ENCODE data around the gene FAM13C.

GRCh38 chr10:59373071-59373470 lies 10.7 kb upstream of the FAM13C start:
- TF ChIP-seq POLR2AphosphoS5 (IDR thresholded peaks at IDR 0.05; ENCODE audit: low read depth, low read length) (no peak), POLR2A (IDR thresholded peaks at IDR 0.05; ENCODE audit: low read depth, low read length) (no peak), TAF1 (IDR thresholded peaks at IDR 0.05; ENCODE audit: borderline replicate concordance, low read depth, low read length) (no peak)
